Fibroblast of skin of abdomen (primary cell): ENCODE measurements around the gene MTA1.
A peak's percentile ranks its signal among the peaks of the same experiment; 100 is the strongest.

ENCODE experiments used
- DNase-seq: peaks from one replicate; pipeline ENCODE4 v3.0.0-alpha.2; 2013

The MTA1 gene

DNA sequence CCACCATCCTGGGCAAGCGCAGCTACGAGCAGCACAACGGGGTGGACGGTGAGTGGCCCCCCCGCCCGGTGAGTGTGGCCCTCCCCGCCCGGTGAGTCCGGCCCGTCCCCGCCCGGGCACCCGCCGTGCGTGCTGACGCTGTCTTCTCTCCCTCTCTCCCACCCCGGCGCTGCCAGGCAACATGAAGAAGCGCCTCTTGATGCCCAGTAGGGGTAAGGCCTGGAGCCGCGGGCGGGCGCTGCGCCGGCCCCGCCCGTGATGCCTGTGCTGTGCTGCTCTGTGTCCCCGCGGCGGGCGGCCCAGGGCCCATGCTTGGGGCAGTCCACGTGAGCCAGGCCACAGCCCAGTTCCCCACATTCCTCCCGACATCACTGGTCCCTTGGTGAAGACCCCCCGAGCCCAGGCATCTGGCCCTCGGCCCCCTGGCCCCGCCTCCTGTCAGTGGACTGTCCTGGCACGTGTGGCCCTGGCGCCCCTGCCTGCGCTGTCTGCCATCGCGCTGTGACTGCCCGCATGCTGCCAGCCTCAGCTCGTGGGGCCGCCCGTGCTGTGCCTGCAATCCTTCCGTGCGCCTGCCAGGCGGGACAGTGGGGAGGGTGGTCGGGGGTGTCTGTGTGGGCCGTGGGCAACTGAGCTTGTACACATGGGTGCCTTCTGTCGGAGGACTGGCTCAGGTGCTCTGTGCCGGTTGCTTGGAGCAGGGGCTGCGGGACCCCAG lies 47.1 kb downstream of the MTA1 start:
- no peak for DNase-seq

GRCh38 chr14:105467249-105467941 lies 47.8 kb downstream of the MTA1 start:
- no peak for DNase-seq

GRCh38 chr14:105467942-105468471 lies 48.4 kb downstream of the MTA1 start:
- no peak for DNase-seq

DNA sequence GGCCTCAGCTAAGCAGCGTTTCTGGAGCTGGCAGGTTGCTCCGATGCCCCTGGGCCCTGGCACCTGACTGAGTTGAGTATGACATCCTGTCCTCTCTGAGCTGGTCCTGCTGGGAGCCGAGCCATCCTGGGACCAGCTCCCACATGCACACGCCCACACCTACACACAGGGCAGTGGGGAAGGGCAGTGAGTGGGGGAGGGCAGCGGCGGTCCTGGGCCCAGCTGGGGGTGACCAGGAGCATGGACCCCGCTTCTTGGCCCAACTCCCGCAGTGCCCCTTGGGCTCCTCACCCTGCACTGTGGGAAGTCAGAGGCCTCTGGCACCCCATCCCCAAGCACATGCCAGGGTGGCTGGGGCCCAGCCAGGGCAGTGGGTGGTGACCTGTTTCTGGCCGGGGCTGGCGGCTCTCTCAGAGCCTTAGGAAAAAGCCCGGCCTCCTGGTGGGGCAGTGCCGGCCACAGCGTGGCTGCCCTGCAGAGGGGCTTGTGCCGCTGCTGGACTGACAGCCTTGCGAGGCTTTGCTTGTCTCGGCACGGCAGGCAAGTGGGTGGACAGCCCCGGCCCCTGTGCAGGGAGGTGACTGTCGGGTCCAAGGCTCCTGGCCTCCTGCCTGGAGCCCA lies 49.1 kb downstream of the MTA1 start:
- no peak for DNase-seq

DNA sequence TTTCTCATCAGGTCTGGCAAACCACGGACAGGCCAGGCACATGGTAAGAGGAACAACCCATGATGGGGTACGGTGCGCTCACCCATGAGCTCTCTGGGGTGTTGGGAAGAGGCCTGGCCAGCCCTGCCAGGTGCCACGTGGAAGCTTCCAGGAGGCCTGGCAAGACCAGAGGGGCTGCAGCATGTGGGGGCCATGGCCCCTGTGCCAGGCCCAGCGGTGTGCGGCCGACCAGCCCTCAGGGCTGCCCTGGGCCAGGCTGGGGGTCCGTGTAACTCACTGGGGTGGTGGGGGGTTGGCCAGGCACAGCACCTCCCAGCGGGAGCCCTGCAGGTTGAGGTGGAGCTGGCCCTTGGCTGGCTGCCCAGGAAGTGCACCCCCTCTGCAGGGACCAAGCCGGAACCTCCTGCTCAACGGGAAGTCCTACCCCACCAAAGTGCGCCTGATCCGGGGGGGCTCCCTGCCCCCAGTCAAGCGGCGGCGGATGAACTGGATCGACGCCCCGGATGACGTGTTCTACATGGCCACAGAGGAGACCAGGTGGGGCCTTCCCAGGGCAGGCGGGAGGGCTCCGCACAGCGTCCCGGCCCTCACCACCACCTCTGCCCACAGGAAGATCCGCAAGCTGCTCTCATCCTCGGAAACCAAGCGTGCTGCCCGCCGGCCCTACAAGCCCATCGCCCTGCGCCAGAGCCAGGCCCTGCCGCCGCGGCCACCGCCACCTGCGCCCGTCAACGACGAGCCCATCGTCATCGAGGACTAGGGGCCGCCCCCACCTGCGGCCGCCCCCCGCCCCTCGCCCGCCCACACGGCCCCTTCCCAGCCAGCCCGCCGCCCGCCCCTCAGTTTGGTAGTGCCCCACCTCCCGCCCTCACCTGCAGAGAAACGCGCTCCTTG lies 50.1 kb downstream of the MTA1 start:
- no peak for DNase-seq

DNA sequence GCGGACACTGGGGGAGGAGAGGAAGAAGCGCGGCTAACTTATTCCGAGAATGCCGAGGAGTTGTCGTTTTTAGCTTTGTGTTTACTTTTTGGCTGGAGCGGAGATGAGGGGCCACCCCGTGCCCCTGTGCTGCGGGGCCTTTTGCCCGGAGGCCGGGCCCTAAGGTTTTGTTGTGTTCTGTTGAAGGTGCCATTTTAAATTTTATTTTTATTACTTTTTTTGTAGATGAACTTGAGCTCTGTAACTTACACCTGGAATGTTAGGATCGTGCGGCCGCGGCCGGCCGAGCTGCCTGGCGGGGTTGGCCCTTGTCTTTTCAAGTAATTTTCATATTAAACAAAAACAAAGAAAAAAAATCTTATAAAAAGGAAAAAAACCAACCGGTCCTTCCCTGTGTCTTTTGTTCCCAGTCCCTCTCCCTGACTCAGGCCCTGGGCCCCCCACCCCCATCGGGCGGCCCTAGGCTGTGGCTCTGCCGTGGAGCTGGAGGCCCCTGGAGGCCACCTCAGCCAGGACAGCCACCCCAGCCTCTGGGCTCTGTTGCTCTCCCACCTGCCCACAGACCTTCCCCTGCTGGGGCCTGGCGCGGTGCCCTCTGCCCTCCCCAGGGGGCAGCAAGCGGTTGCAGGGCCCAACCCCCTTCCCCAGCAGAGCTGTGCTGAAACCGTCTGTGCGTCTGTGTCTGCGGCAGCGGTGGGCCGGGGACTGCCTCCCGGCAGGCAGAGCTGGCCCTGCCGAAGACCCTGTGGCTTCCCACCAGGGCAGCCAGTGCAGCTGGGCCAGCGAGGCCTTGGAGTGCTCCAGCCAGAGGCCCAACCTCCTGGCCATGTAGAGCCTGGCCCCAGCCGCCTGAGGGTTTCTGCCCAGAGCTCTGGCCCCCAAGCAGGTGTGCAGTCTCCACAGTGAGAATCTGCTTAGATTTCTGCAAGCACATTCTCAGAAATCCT lies 51.0 kb downstream of the MTA1 start:
- no peak for DNase-seq

DNA sequence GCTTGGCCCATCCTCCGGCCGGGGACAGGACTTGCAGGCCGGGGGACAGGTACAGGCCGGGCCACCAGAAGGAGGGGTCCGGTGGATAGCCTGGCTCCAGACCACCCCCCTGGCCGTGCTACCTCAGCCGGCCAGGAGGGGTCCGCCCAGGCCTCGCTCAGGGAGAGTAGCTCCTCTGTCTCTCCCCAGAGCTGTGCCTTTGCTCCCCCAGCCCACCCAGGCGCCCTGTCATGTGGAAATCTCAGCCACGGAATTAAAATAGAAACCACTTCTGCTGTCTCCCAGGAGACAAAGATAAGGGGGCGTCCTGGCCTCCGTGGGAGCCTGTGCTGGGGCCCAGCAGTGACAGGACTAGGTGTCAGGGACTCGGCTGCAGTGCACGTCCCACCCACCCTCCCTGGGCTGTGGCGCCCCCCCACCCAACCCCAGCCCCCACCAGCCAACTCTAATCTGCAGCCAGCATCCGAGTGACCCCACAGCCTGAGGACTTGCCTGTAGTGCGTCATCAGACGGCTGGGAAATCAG lies 51.7 kb downstream of the MTA1 start:
- no peak for DNase-seq

GRCh38 chr14:105471823-105472485 lies 52.3 kb downstream of the MTA1 start:
- no peak for DNase-seq

GRCh38 chr14:105472486-105472991 lies 52.9 kb downstream of the MTA1 start:
- DNase-seq = no peak

GRCh38 chr14:105473033-105473676 lies 53.5 kb downstream of the MTA1 start:
- DNase-seq = no peak

- DNase-seq = peak; percentile 82
Measured at GRCh38 chr14:105473677-105474482, 54.3 kb downstream of the MTA1 start.

GRCh38 chr14:105474483-105475268 lies 55.0 kb downstream of the MTA1 start, which contains the start of gene CRIP2:
TSS of gene CRIP2 (plus strand) at chr14:105474821. CDS start at chr14:105474863, 42 bp downstream.
- DNase-seq = no peak

- DNase-seq = no peak
Measured at GRCh38 chr14:105475269-105476096, 55.9 kb downstream of the MTA1 start.

- DNase-seq = no peak
Measured at GRCh38 chr14:105476097-105476830, 56.6 kb downstream of the MTA1 start.

DNA sequence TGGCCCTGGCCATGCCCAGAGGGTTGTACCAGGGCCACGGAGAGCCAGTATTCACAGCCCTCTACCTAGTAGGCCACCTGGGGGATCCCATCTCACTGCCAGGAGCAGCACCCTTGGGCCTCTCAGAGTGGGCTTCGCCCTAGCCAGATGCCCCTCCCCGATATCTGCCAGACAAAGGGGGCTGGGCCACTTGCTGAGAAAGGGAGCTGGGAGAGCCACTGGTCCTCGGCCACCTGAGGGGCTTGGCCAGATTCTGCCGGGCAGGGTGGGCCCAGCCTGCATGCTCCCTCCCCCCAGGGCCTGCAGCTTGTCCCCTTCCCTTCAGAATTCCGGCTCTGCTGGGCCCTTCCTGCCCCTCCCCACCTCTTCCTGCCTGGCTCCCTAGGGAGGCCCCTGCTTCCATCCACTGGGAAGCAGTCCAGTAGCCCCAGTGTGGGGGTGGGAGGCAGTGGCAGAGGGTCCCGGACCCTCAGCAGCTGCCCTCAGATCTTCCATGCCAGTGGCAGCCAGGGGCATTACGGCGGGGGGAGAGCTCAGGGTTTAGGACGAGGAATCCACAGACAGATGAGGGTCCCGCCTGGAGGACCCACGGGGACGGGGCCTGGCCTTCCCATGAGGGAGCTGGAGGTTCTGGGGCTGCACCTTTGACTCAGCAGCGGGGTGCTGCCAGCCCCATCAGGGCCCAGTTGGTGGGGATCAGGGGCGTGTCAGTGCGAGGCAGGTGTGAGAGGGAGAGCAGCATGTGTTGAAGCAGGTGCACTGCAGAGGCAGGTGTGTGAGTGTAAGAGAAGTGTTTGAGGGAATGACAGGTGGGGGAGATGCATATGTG lies 57.4 kb downstream of the MTA1 start:
- no peak for DNase-seq
